ENCODE results near the gene PRKACG. TPM values are rescaled to one million over a fixed set of nuclear protein-coding genes. Genes with fewer than 3 reads are reported as not detected.

Gene PRKACG
- total RNA-seq, 1 donor from 2014 or later, result not detected

GRCh38 chr9:68969538-68969937 lies 44.4 kb downstream of the PRKACG start:
- no peak for TF ChIP-seq CTCF (conservative IDR thresholded peaks at IDR 0.05; ENCODE audit: low read depth, low read length)
- DNase-seq (ENCODE audit: low read depth), result no peak
- H3K4me3 ChIP-seq (ENCODE audit: low read depth, low read length), result no peak overlapping the region

GRCh38 chr9:68967800-68968199 lies 46.1 kb downstream of the PRKACG start:
- H3K4me3 ChIP-seq (ENCODE audit: low read depth, low read length), result no peak overlapping the region
- TF ChIP-seq CTCF (conservative IDR thresholded peaks at IDR 0.05; ENCODE audit: low read depth, low read length), result no peak

GRCh38 chr9:68966496-68966944 lies 47.4 kb downstream of the PRKACG start:
- DNase-seq (ENCODE audit: low read depth), result no peak
- TF ChIP-seq CTCF (conservative IDR thresholded peaks at IDR 0.05; ENCODE audit: low read depth, low read length), result no peak
- H3K4me3 ChIP-seq (ENCODE audit: low read depth, low read length), result no peak overlapping the region

More at GRCh38 chr9:68967800-68968199, 46.1 kb downstream of the PRKACG start:
- DNase-seq (ENCODE audit: low read depth), result no peak

GRCh38 chr9:68964765-68965164 lies 49.1 kb downstream of the PRKACG start:
- DNase-seq (ENCODE audit: low read depth), result no peak
- TF ChIP-seq CTCF (conservative IDR thresholded peaks at IDR 0.05; ENCODE audit: low read depth, low read length), result no peak
- no peak overlapping the region for H3K4me3 ChIP-seq (ENCODE audit: low read depth, low read length)

GRCh38 chr9:68964102-68964541 lies 49.8 kb downstream of the PRKACG start:
- no peak for TF ChIP-seq CTCF (conservative IDR thresholded peaks at IDR 0.05; ENCODE audit: low read depth, low read length)
- no peak overlapping the region for H3K4me3 ChIP-seq (ENCODE audit: low read depth, low read length)
- DNase-seq (ENCODE audit: low read depth), result no peak

GRCh38 chr9:68963416-68963815 lies 50.5 kb downstream of the PRKACG start:
- no peak for DNase-seq (ENCODE audit: low read depth)
- no peak for TF ChIP-seq CTCF (conservative IDR thresholded peaks at IDR 0.05; ENCODE audit: low read depth, low read length)
- no peak overlapping the region for H3K4me3 ChIP-seq (ENCODE audit: low read depth, low read length)

Other genes with a start within 250 kb of the PRKACG start
- gene FXN, start 21.6 kb upstream of the PRKACG start, total RNA-seq, result 1.6 and 20.3 TPM in 2 replicates
- 260 and 335 TPM in 2 replicates for gene TJP2, start 160.2 kb upstream of the PRKACG start, total RNA-seq